GM21717 (cell line): Measurements from ENCODE around the gene EHMT1.
"Not testable (repeated sequence)": the region's sequence is repeated elsewhere in the genome, so short reads cannot be mapped to it uniquely, and the experiment has no call there.

Experiments
- ATAC-seq: cut with Tn5 transposase; IDR thresholded peaks from one replicate; pipeline ENCODE4 v1.9.1; 2021; ENCODE audit warnings: mild to moderate bottlenecking, moderate library complexity; ENCODE audit not compliant: unreplicated experiment

EHMT1 gene

GRCh38 chr9:137799630-137799983 lies 180.8 kb downstream of the EHMT1 start:
- no peak for ATAC-seq

- no peak for ATAC-seq
These were observed 181.6 kb downstream of the EHMT1 start for GRCh38 chr9:137800196-137801022.

- ATAC-seq: no peak
These were observed 182.2 kb downstream of the EHMT1 start for GRCh38 chr9:137801023-137801319.

GRCh38 chr9:137802021-137802420 lies 183.2 kb downstream of the EHMT1 start:
- ATAC-seq: no peak

- ATAC-seq: no peak
These were observed 183.9 kb downstream of the EHMT1 start for GRCh38 chr9:137802521-137803243.

- ATAC-seq: no peak
These were observed 186.3 kb downstream of the EHMT1 start for GRCh38 chr9:137804908-137805630.

GRCh38 chr9:137807721-137808703 lies 189.2 kb downstream of the EHMT1 start:
- no peak for ATAC-seq

GRCh38 chr9:137809040-137809576 lies 190.3 kb downstream of the EHMT1 start:
- ATAC-seq: no peak

GRCh38 chr9:137809726-137810450 lies 191.1 kb downstream of the EHMT1 start:
- not testable (repeated sequence) for ATAC-seq

- no peak for ATAC-seq
These were observed 192.6 kb downstream of the EHMT1 start for GRCh38 chr9:137811283-137811870.

GRCh38 chr9:137812356-137813023 lies 193.7 kb downstream of the EHMT1 start:
- no peak for ATAC-seq

- no peak for ATAC-seq
These were observed 194.4 kb downstream of the EHMT1 start for GRCh38 chr9:137813167-137813566.

- ATAC-seq: no peak
These were observed 195.0 kb downstream of the EHMT1 start for GRCh38 chr9:137813651-137814415.

GRCh38 chr9:137814436-137814835 lies 195.6 kb downstream of the EHMT1 start:
- ATAC-seq: no peak

GRCh38 chr9:137814841-137815240 lies 196.0 kb downstream of the EHMT1 start:
- ATAC-seq: no peak

GRCh38 chr9:137815256-137816255 lies 196.8 kb downstream of the EHMT1 start:
- ATAC-seq: no peak
